DND-41 (cell line): Measurements from ENCODE around the gene LCTL.

ENCODE experiments used
- CTCF ChIP-seq: IDR thresholded peaks from 2 replicates; pipeline ENCODE4 v1.5.1; 2012; ENCODE audit warnings: borderline replicate concordance, low read length, moderate library complexity, mild to moderate bottlenecking; ENCODE audit not compliant: poor library complexity, severe bottlenecking; ENCODE audit errors: extremely low read depth
- EZH2 ChIP-seq: IDR thresholded peaks from 3 replicates; pipeline ENCODE4 v1.6.1; 2012; ENCODE audit warnings: borderline replicate concordance, low read depth, mild to moderate bottlenecking, moderate library complexity, low read length, inconsistent platforms; ENCODE audit not compliant: severe bottlenecking

GRCh38 chr15:66591322-66591862 lies 25.6 kb upstream of the LCTL start:
- no peak for TF ChIP-seq CTCF
- TF ChIP-seq EZH2: no peak
